Neural progenitor cell (in vitro differentiated cells): Measurements from ENCODE around the gene MAD2L2.

Experiments
- EZH2phosphoT487 ChIP-seq: fragments of 200-600 bp; sonication (generic); IDR thresholded peaks from 2 replicates; pipeline ENCODE4 v1.6.1; 2017; ENCODE audit warnings: antibody characterized with exemption
- TF ChIP-seq, protein P1 (sequence below): fragments of 200-600 bp; sonication (generic); IDR thresholded peaks from 2 replicates; pipeline ENCODE4 v1.5.1; 2017; ENCODE audit warnings: antibody characterized with exemption, mild to moderate bottlenecking

DNA sequence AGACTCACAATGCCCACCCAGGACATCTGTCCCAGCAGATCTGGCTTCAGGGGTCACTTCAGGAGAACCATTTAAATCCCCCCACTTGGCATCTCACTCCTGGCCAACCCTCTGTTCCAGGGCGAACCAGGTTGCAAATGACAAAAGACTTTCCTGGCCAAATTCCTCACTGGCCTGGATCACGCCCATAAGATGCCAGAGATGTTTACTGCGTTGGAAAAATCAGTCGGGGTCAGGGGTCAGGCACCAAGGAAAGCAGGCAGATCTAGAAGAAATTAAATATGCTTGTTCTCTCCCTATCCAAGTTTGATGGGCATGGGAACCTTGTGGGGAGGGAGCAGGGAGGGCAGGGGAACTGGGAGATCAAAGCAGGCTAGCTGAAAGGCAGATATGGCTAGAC is 40.4 kb upstream of the MAD2L2 start:
- TF ChIP-seq, protein P1, sequence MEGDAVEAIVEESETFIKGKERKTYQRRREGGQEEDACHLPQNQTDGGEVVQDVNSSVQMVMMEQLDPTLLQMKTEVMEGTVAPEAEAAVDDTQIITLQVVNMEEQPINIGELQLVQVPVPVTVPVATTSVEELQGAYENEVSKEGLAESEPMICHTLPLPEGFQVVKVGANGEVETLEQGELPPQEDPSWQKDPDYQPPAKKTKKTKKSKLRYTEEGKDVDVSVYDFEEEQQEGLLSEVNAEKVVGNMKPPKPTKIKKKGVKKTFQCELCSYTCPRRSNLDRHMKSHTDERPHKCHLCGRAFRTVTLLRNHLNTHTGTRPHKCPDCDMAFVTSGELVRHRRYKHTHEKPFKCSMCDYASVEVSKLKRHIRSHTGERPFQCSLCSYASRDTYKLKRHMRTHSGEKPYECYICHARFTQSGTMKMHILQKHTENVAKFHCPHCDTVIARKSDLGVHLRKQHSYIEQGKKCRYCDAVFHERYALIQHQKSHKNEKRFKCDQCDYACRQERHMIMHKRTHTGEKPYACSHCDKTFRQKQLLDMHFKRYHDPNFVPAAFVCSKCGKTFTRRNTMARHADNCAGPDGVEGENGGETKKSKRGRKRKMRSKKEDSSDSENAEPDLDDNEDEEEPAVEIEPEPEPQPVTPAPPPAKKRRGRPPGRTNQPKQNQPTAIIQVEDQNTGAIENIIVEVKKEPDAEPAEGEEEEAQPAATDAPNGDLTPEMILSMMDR = no peak
- TF ChIP-seq EZH2phosphoT487 = no peak
